Measurements from ENCODE around the gene KMT2D.

GRCh38 chr12:49089821-49090773, 29.5 kb upstream of the KMT2D start:
- TF ChIP-seq CTCF (IDR thresholded peaks at IDR 0.05) (peak in 1 of 7 experiments; percentile 9), POLR2AphosphoS5 (IDR thresholded peaks at IDR 0.05) (no peak), POLR2A (IDR thresholded peaks at IDR 0.05) (no peak), EP300 (IDR thresholded peaks at IDR 0.05) (no peak)
